ENCODE data around the gene ASCC3.

DNA sequence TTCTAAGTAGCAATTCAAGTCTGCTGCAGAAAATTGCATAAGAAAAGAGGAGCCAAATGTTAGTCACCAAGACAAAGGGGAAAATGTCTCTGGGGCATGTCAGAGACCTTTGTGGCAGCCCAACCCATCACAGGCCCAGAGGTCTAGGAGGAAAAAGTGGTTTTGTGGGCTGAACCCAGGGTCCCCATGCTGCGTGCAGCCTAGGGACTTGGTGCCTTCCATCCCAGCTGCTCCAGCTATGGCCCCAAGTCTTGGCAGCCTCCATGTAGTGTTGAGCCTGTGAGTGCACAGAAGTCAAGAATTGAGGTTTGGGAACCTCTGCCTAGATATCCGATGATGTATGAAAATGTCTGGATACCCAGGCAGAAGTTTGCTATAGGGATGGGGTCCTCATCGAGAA, 181.1 kb downstream of the ASCC3 start:
- TF ChIP-seq NR3C1 (IDR thresholded peaks at IDR 0.05), result no peak
- no peak for TF ChIP-seq CTCF (IDR thresholded peaks at IDR 0.05)
- no peak for TF ChIP-seq EP300 (IDR thresholded peaks at IDR 0.05)
- no peak for TF ChIP-seq KDM1A (IDR thresholded peaks at IDR 0.05; ENCODE audit: low read depth)
- TF ChIP-seq POLR2A (IDR thresholded peaks at IDR 0.05; ENCODE audit: low read length), result no peak
